ENCODE measurements around the gene SLC7A5.
"Not testable (repeated sequence)": the region's sequence is repeated elsewhere in the genome, so short reads cannot be mapped to it uniquely, and the experiment has no call there.

SLC7A5 gene

GRCh38 chr16:87860553-87861299, 8.6 kb downstream of the SLC7A5 start:
- DNase-seq = no peak

- not testable (repeated sequence) for DNase-seq
These were observed 10.9 kb downstream of the SLC7A5 start for GRCh38 chr16:87858151-87858993.

GRCh38 chr16:87856791-87857228, 12.5 kb downstream of the SLC7A5 start:
- DNase-seq = no peak

GRCh38 chr16:87855852-87856715, 13.2 kb downstream of the SLC7A5 start:
- DNase-seq = no peak

- no peak for DNase-seq
These were observed 14.2 kb downstream of the SLC7A5 start for GRCh38 chr16:87854907-87855683.

- DNase-seq = no peak
These were observed 15.0 kb downstream of the SLC7A5 start for GRCh38 chr16:87854053-87854906.

- DNase-seq = peak; percentile 85
These were observed 15.8 kb downstream of the SLC7A5 start for GRCh38 chr16:87853411-87854052.

- DNase-seq = no peak
These were observed 17.7 kb downstream of the SLC7A5 start for GRCh38 chr16:87851601-87852000.

GRCh38 chr16:87851141-87851587, 18.1 kb downstream of the SLC7A5 start:
- DNase-seq = no peak

GRCh38 chr16:87850009-87851006, 19.0 kb downstream of the SLC7A5 start:
- no peak for DNase-seq

GRCh38 chr16:87849419-87850008, 19.8 kb downstream of the SLC7A5 start:
- DNase-seq = no peak

- no peak for DNase-seq
These were observed 20.5 kb downstream of the SLC7A5 start for GRCh38 chr16:87848676-87849345.

GRCh38 chr16:87847785-87848675, 21.3 kb downstream of the SLC7A5 start:
- no peak for DNase-seq

- no peak for DNase-seq
These were observed 21.9 kb downstream of the SLC7A5 start for GRCh38 chr16:87847467-87847784.

- no peak for DNase-seq
These were observed 22.4 kb downstream of the SLC7A5 start for GRCh38 chr16:87846705-87847466.

GRCh38 chr16:87845807-87846619, 23.3 kb downstream of the SLC7A5 start:
- DNase-seq = no peak

All from NCI-H2107 (cell line).